RPMI8226 (cell line): Measurements from ENCODE around the gene DHRS12.

Experiments
- DNase-seq: peaks from one replicate; pipeline ENCODE4 v3.0.0-alpha.2; 2015

Gene DHRS12

GRCh38 chr13:51747438-51748434 is 56.2 kb downstream of the DHRS12 start:
- no peak for DNase-seq

- no peak for DNase-seq
Measured at GRCh38 chr13:51746802-51747201, 57.2 kb downstream of the DHRS12 start.

GRCh38 chr13:51745243-51745642 is 58.7 kb downstream of the DHRS12 start:
- no peak for DNase-seq

GRCh38 chr13:51742611-51743010 is 61.4 kb downstream of the DHRS12 start:
- no peak for DNase-seq

- DNase-seq = no peak
Measured at GRCh38 chr13:51742031-51742430, 61.9 kb downstream of the DHRS12 start.

GRCh38 chr13:51740698-51741097 is 63.3 kb downstream of the DHRS12 start:
- no peak for DNase-seq

GRCh38 chr13:51739027-51739764 is 64.8 kb downstream of the DHRS12 start:
- DNase-seq = no peak

GRCh38 chr13:51738226-51738905 is 65.6 kb downstream of the DHRS12 start:
- no peak for DNase-seq

GRCh38 chr13:51737609-51738008 is 66.4 kb downstream of the DHRS12 start:
- no peak for DNase-seq

GRCh38 chr13:51734786-51735185 is 69.2 kb downstream of the DHRS12 start:
- DNase-seq = no peak

- DNase-seq = no peak
Measured at GRCh38 chr13:51733374-51734298, 70.3 kb downstream of the DHRS12 start.

GRCh38 chr13:51731759-51732158 is 72.2 kb downstream of the DHRS12 start:
- no peak for DNase-seq

GRCh38 chr13:51730927-51731326 is 73.0 kb downstream of the DHRS12 start:
- DNase-seq = no peak

GRCh38 chr13:51729866-51730553 is 74.0 kb downstream of the DHRS12 start:
- no peak for DNase-seq

- DNase-seq = no peak
Measured at GRCh38 chr13:51728972-51729371, 75.0 kb downstream of the DHRS12 start.

GRCh38 chr13:51728275-51728673 is 75.7 kb downstream of the DHRS12 start:
- DNase-seq = no peak

- no peak for DNase-seq
Measured at GRCh38 chr13:51727634-51728274, 76.2 kb downstream of the DHRS12 start.

GRCh38 chr13:51726446-51727193 is 77.3 kb downstream of the DHRS12 start:
- no peak for DNase-seq

- DNase-seq = no peak
Measured at GRCh38 chr13:51724721-51725120, 79.2 kb downstream of the DHRS12 start.

GRCh38 chr13:51723529-51723928 is 80.4 kb downstream of the DHRS12 start:
- no peak for DNase-seq
